BJ (cell line): ENCODE results near the gene TMEM33. TPM values are rescaled to one million over a fixed set of nuclear protein-coding genes. Genes with fewer than 3 reads are reported as not detected.

Source experiments
- CTCF ChIA-PET: fragments of 350-600 bp; formaldehyde crosslinking; extraction: SDS; loops from one replicate; lab custom pipeline; 2021; ENCODE audit warnings: antibody characterized with exemption, inconsistent platforms; lab: Yijun Ruan, JAX
- POLR2A ChIA-PET: fragments of 300-600 bp; sonication (Branson Sonifier 250); formaldehyde crosslinking; extraction: SDS; loops from one replicate; lab custom pipeline; 2021; ENCODE audit warnings: antibody characterized with exemption; lab: Charles Lee
- DNase-seq: peaks from one replicate; pipeline ENCODE4 v3.0.0-alpha.2; 2011; ENCODE audit warnings: low read depth
- H3K27me3 ChIP-seq: 2 replicates; pipeline ENCODE4 v1.6.0; 2011; ENCODE audit warnings: low read length; ENCODE audit not compliant: control insufficient read depth, insufficient read depth
- H3K36me3 ChIP-seq: 2 replicates; pipeline ENCODE4 v1.5.1; 2011; ENCODE audit warnings: low read length; ENCODE audit not compliant: control insufficient read depth, insufficient read depth
- H3K4me3 ChIP-seq: 2 replicates; pipeline ENCODE4 v1.5.1; 2011; ENCODE audit warnings: low read depth, mild to moderate bottlenecking, control low read depth, low read length
- CTCF ChIP-seq: IDR thresholded peaks from 2 replicates; pipeline ENCODE4 v1.5.1; 2011; ENCODE audit warnings: low read depth, mild to moderate bottlenecking, control low read depth, inconsistent platforms, low read length, moderate library complexity; ENCODE audit not compliant: insufficient read depth
- polyA plus RNA-seq: library from polyadenylated mRNA; depleted of rRNA; stranded (reverse); fragments of >200 nt; gene quantifications from 2 replicates; pipeline ENCODE4 v1.2.3, GENCODE V29; 2011

TMEM33 gene
- polyA plus RNA-seq, 1 experiment, result 39.3 TPM

- CTCF ChIA-PET, result interaction anchor here (0.6 kb wide), 1 partner anchor 35 kb away, joined by 6 read pairs; no protein-coding TSS in a partner anchor
- Histone ChIP-seq H3K4me3 (no peak overlapping the region), H3K27me3 (no peaks in the 10 kb centered on the region), H3K36me3 (no peaks in the 10 kb centered on the region)
- no peak for TF ChIP-seq CTCF
- POLR2A ChIA-PET, result no interaction called here
- DNase-seq, result no peak
Observed at GRCh38 chr4:41992967-41993857, 58.0 kb downstream of the TMEM33 start.

- no peak overlapping the region for H3K4me3 ChIP-seq
- ChIA-PET POLR2A (no interaction called here), CTCF (no interaction called here)
- no peak for DNase-seq
- no peaks in the 10 kb centered on the region for H3K27me3 ChIP-seq
- H3K36me3 ChIP-seq, result no peaks in the 10 kb centered on the region
- TF ChIP-seq CTCF, result no peak
Observed at GRCh38 chr4:41994461-41994985, 59.3 kb downstream of the TMEM33 start.

GRCh38 chr4:41998019-41998418 is 62.8 kb downstream of the TMEM33 start:
- ChIA-PET CTCF (no interaction called here), POLR2A (no interaction called here)
- TF ChIP-seq CTCF, result no peak

GRCh38 chr4:41999321-41999720 is 64.1 kb downstream of the TMEM33 start:
- TF ChIP-seq CTCF, result no peak
- no peaks in the 10 kb centered on the region for H3K27me3 ChIP-seq
- ChIA-PET POLR2A (no interaction called here), CTCF (no interaction called here)
- DNase-seq, result no peak
- no peaks in the 10 kb centered on the region for H3K36me3 ChIP-seq
- H3K4me3 ChIP-seq, result no peak overlapping the region

More at GRCh38 chr4:41998019-41998418, 62.8 kb downstream of the TMEM33 start:
- Histone ChIP-seq H3K36me3 (no peaks in the 10 kb centered on the region), H3K27me3 (no peaks in the 10 kb centered on the region), H3K4me3 (no peak overlapping the region)
- no peak for DNase-seq

- H3K27me3 ChIP-seq, result no peaks in the 10 kb centered on the region
- no peaks in the 10 kb centered on the region for H3K36me3 ChIP-seq
- no peak overlapping the region for H3K4me3 ChIP-seq
- POLR2A ChIA-PET, result no interaction called here
- CTCF ChIA-PET, result no interaction called here
- TF ChIP-seq CTCF, result no peak
- DNase-seq, result no peak
Observed at GRCh38 chr4:42008011-42008786, 73.0 kb downstream of the TMEM33 start.
